Activated naive CD8-positive, alpha-beta T cell (primary cell): ENCODE results near the gene DTHD1.

ENCODE experiments used
- H3K27ac Mint-ChIP-seq: one replicate; pipeline ENCODE4 v1.8.0; 2021; ENCODE audit warnings: mixed read lengths
- H3K27me3 Mint-ChIP-seq: one replicate; pipeline ENCODE4 v1.8.0; 2021; ENCODE audit warnings: mixed read lengths
- H3K36me3 Mint-ChIP-seq: one replicate; pipeline ENCODE4 v1.8.0; 2021; ENCODE audit warnings: mixed read lengths
- H3K4me1 Mint-ChIP-seq: one replicate; pipeline ENCODE4 v1.8.0; 2021; ENCODE audit warnings: low read depth, mixed read lengths
- H3K4me3 Mint-ChIP-seq: one replicate; pipeline ENCODE4 v1.8.0; 2021; ENCODE audit warnings: mild to moderate bottlenecking, mixed read lengths
- H3K9me3 Mint-ChIP-seq: one replicate; pipeline ENCODE4 v1.8.0; 2021; ENCODE audit warnings: low read depth, mixed read lengths

Gene DTHD1

DNA sequence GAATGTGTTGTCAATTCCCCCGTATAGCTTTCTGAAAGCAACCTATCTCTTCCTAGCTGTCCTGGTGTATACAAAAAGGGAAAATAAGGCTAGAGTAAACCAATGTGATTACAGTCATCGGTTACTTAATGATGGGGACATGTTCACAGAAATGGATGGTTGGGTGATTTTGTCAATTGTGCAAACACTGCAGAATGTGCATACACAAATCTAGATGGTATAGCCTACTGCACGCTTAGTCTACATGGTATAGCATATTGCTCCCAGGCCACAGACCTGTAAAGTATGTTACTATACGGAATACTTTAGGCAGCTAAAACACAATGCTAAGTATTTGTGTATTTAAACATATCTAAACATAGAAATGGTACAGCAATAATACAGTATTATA is 5.1 kb downstream of the DTHD1 start:
- H3K9me3 Mint-ChIP-seq = peaks cover 3% of the 10 kb centered on the region
- no peaks in the 10 kb centered on the region for H3K27me3 Mint-ChIP-seq
- H3K4me1 Mint-ChIP-seq = peaks cover 39% of the 10 kb centered on the region
- peaks cover 3% of the 10 kb centered on the region for H3K36me3 Mint-ChIP-seq
- peak overlapping the region; percentile 95 for H3K27ac Mint-ChIP-seq
- no peak overlapping the region for H3K4me3 Mint-ChIP-seq

DNA sequence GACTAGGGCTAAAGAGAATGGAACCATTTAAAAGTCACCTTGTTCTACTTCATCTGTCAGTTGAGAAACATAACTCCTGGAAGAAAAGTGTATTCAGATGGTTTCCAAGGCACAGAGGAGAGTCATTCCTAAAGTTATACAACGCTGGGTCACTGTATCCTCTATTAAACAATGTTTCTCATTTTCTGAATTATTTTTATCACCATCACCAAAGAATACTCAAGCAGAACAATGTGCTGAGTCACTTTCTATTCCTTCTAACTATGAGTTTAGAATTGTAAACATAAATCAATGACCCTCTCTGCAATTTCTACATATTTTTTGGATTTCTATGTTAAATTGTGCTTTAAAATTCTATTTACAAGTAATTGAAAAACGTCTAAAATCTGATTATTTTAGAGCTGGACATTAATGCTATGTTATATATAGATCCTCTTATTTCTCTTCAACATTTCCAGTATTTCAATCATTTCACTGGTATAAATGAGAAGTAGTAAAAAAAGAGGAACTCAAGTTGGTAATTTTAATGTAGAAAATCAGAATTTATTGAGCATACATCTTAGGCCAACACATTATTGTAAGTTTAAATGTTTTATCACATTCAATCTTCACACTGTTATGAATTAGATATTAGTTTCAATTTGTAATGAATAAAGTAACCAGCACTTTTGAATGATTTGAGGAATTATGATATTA is 7.5 kb downstream of the DTHD1 start:
- peaks cover 3% of the 10 kb centered on the region for H3K9me3 Mint-ChIP-seq
- H3K4me3 Mint-ChIP-seq = no peak overlapping the region
- peaks cover 1% of the 10 kb centered on the region for H3K36me3 Mint-ChIP-seq
- H3K27me3 Mint-ChIP-seq = no peaks in the 10 kb centered on the region
- peaks cover 37% of the 10 kb centered on the region for H3K4me1 Mint-ChIP-seq
- no peak overlapping the region for H3K27ac Mint-ChIP-seq

DNA sequence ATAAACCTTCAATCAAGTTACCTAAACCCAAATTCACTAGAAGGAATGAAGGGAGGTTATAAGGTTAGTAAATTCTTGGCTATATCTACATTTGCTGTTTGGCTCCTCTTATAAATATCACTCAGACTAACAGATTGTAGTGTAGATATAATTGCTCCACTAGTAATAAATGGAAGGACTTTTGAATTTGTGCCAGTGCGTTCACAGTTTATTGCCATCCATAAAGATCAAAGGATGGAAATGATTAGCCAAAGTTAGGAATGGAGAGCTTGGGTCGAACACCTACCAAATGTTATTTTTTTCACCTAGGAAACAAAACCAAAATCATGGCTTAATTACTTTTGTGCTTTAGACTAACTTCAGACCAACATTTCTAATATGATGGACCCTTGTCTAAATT is 9.2 kb downstream of the DTHD1 start:
- Mint-ChIP-seq H3K4me3 (no peak overlapping the region), H3K27ac (no peak overlapping the region), H3K27me3 (no peaks in the 10 kb centered on the region), H3K9me3 (peaks cover 3% of the 10 kb centered on the region), H3K36me3 (no peaks in the 10 kb centered on the region), H3K4me1 (peaks cover 22% of the 10 kb centered on the region)

DNA sequence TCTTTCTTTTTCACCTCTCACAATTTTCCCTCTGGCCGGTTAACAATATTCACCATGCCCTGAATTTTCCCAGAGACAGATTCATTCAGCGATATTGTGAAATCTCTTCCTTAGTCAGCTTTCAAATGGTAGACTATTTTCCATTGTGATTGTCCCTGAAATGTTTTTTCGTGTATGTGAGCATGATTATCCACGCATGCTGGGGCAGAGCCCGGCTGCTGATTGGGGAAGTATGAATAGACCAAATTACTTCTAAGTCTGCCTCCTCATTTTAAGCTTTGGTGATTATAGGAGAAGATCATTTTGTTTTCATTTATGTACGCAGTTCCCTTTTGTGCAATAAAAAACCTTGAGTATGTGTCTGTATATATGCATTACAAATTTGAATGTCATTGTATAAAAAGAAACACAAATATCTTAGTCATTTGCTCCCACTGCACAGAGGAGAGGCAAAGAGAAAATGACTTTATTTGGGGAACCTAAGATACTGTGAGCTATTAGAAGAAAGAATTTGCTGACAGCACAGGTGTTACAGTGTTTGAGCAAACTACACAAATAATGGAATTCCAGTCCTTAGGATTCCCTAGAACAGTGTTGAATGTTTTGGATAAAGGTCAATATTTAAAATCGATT is 11.3 kb downstream of the DTHD1 start:
- no peak overlapping the region for H3K27ac Mint-ChIP-seq
- no peaks in the 10 kb centered on the region for H3K9me3 Mint-ChIP-seq
- no peaks in the 10 kb centered on the region for H3K36me3 Mint-ChIP-seq
- H3K4me1 Mint-ChIP-seq = peaks cover 5% of the 10 kb centered on the region
- no peak overlapping the region for H3K4me3 Mint-ChIP-seq
- H3K27me3 Mint-ChIP-seq = no peaks in the 10 kb centered on the region

DNA sequence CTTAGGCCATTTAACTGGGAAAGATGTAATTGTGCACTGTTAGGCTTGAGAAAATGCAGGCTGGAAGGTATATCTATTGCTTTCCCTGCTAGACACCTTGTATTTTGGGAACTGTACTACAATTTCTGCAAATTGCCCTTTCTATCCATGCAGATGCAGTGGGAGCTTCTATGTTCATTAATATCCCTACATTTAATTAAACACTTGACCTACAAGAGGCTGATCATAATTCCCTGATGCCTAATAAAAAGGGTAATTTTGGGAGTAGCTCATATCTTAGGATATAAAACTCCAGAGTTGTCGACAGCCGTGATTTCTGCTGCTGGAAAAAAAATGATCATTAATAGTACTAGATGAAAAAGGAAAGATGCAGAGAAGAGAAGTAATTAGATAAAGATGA is 19.7 kb downstream of the DTHD1 start:
- no peaks in the 10 kb centered on the region for H3K27me3 Mint-ChIP-seq
- no peak overlapping the region for H3K27ac Mint-ChIP-seq
- no peaks in the 10 kb centered on the region for H3K36me3 Mint-ChIP-seq
- H3K9me3 Mint-ChIP-seq = peaks cover 5% of the 10 kb centered on the region
- H3K4me1 Mint-ChIP-seq = no peaks in the 10 kb centered on the region
- H3K4me3 Mint-ChIP-seq = no peak overlapping the region

DNA sequence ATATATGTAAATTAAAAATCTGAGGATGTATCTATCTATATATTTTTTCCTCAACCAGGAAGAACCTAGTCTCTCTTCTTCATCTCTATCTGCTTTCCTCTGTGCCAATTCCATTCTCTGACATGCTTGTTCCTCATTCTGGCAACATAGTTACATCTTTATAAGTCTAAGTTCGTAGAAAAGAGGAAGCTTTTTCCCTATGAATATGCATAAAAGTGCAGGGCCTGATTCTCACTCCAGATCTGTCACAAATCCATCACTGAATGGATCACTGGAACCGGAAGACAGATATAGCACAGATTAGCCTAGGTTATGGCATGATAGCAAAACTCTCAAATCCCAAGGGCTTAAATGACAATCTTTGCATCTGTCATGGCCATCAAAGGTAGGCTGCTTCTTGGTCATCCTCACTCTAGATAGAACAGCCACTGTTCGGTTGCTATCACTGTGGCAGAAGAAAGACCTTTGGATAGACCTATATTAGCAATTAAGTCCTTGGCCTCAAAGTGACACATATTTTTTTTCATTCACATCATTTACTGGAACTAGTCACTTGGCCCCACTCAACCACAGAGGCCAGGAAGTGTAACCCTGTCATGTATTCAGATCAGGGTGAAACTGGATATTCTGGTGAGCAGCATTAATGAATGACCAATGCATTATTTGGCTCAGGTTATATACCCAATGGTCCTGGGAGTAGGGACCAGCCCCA is 22.2 kb downstream of the DTHD1 start:
- H3K27me3 Mint-ChIP-seq = no peaks in the 10 kb centered on the region
- H3K9me3 Mint-ChIP-seq = peaks cover 5% of the 10 kb centered on the region
- no peak overlapping the region for H3K27ac Mint-ChIP-seq
- H3K4me1 Mint-ChIP-seq = no peaks in the 10 kb centered on the region
- H3K36me3 Mint-ChIP-seq = no peaks in the 10 kb centered on the region
- H3K4me3 Mint-ChIP-seq = no peak overlapping the region

DNA sequence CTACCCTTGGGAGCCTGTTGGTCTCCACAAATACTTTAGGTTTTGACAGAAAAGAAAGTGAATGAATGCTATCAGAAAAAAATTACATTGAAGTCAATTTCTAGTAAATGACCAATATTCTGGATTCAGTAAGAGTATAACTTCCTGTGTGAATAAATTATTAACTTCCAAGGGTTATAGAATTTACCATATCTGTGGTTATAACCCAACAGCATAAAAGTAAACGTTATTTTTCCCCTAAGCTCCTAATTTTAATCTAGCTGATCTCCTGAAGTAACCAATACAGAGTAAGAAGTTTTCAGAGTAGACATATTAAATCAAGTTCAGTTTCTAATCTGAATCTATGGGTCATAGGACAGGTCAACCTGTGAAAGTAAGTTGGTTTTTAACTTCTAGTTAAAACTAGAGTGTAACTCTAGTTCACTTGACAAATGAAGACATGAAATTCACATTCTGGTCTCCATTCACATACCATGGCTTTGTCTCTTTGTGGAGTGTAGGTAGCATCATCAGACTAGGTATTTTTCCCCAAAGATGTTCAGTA is 22.8 kb downstream of the DTHD1 start:
- no peak overlapping the region for H3K4me3 Mint-ChIP-seq
- H3K27me3 Mint-ChIP-seq = no peaks in the 10 kb centered on the region
- no peak overlapping the region for H3K27ac Mint-ChIP-seq
- H3K36me3 Mint-ChIP-seq = no peaks in the 10 kb centered on the region
- H3K4me1 Mint-ChIP-seq = no peaks in the 10 kb centered on the region
- H3K9me3 Mint-ChIP-seq = peaks cover 5% of the 10 kb centered on the region

DNA sequence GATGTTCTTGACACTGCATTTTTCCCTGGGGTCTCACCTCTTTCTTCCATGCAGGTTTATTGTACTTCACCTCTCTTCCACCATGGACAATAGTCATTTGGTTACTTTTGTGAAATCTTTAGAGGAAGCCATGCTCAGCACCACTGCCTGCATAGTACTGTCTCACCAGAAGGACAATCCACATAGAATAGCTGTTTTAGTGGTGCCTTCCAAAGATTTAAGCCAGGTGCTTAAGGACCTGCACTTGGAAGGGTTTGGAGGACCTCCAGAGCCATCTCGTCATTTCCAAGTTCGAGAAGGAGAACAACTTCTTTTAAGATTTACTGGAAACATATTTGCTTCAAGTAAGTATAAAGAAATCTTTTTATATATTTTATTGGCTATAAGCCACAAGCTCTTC is 26.7 kb downstream of the DTHD1 start:
- peaks cover 16% of the 10 kb centered on the region for H3K4me1 Mint-ChIP-seq
- H3K4me3 Mint-ChIP-seq = no peak overlapping the region
- H3K27ac Mint-ChIP-seq = no peak overlapping the region
- no peaks in the 10 kb centered on the region for H3K27me3 Mint-ChIP-seq
- peaks cover 5% of the 10 kb centered on the region for H3K9me3 Mint-ChIP-seq
- no peaks in the 10 kb centered on the region for H3K36me3 Mint-ChIP-seq

DNA sequence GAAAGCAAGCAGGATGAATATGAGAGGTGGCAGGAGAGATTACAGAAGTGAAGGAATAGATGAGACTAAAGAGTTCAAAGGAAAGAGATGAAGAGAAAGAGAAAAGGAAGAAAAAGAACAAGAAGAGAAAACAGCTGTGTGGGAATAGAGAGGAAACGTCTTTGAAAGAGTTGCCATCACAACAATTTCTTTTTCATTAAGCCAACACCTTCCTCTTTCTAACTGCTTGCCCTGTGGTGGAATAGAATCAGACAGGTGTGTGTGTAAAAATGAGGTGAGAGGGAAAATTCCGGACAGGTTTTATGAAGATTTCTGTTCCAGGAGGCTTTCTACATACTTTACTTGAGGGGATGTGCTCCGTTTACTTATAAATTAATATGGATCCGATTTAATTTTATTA is 28.8 kb downstream of the DTHD1 start:
- Mint-ChIP-seq H3K4me3 (no peak overlapping the region), H3K27me3 (no peaks in the 10 kb centered on the region), H3K36me3 (no peaks in the 10 kb centered on the region), H3K27ac (no peak overlapping the region), H3K4me1 (peaks cover 16% of the 10 kb centered on the region), H3K9me3 (peaks cover 2% of the 10 kb centered on the region)

DNA sequence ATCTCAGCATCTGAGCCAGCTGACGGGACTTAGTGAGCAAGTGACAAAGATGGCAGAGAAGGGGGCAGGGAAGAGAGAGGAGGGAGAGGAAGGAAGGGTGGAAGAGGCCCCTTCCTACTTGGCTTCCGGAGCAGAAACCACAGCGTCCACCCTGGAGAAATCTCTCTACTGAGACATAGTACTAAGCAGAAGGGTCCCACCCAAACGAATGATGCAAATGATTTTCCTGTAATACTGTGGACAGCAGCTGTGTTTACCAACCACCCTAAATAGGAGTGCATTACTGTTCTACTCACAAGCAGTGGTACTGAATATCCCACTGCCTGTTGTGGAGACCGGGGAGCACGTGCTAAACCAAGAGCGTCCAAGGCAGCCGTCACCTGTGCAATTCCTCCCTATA is 29.4 kb downstream of the DTHD1 start:
- peaks cover 16% of the 10 kb centered on the region for H3K4me1 Mint-ChIP-seq
- H3K4me3 Mint-ChIP-seq = peak overlapping the region; percentile 51
- no peaks in the 10 kb centered on the region for H3K27me3 Mint-ChIP-seq
- no peaks in the 10 kb centered on the region for H3K36me3 Mint-ChIP-seq
- H3K9me3 Mint-ChIP-seq = no peaks in the 10 kb centered on the region
- peak overlapping the region; percentile 31 for H3K27ac Mint-ChIP-seq

DNA sequence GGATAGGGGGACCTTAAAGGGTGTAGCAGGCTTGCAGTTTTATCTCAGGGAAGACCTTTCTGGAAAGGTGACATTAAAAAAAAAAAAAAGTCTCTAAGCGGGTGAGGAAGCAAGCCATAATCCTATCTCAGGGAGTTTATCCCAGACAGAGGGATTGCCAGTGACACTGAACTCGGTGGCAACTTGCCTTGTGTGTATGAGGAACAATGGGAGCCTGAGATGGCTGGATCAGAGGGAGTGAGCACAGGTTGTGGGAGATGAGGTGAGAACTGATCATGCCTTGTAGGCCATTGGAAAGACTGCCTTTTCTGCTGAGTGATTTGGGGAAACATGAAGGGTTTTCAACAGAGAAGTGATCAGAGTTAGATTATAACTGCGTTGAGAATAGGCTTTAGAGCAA is 31.1 kb downstream of the DTHD1 start:
- H3K9me3 Mint-ChIP-seq = no peaks in the 10 kb centered on the region
- H3K27ac Mint-ChIP-seq = no peak overlapping the region
- H3K4me1 Mint-ChIP-seq = peaks cover 21% of the 10 kb centered on the region
- H3K4me3 Mint-ChIP-seq = no peak overlapping the region
- no peaks in the 10 kb centered on the region for H3K36me3 Mint-ChIP-seq
- H3K27me3 Mint-ChIP-seq = no peaks in the 10 kb centered on the region

DNA sequence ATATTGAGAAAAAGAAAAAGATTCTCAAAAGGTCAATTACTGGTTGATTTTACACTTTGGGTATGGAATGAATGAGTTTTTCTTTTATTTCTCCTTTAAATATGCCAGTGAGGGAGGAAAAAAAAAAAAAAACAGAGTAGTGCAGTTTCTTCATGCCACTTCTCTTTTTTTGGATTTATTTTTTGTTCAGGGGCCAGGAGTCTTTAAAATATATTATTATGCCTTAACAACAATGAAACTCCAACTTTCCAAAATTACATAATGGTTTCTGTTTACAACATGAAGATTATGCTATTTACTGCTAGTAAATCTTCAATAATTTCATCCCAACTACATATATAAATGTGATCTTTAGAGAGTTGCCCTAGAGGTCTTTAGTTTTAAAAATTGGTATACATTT is 31.9 kb downstream of the DTHD1 start:
- H3K27ac Mint-ChIP-seq = no peak overlapping the region
- peaks cover 27% of the 10 kb centered on the region for H3K4me1 Mint-ChIP-seq
- no peaks in the 10 kb centered on the region for H3K9me3 Mint-ChIP-seq
- H3K27me3 Mint-ChIP-seq = no peaks in the 10 kb centered on the region
- H3K36me3 Mint-ChIP-seq = no peaks in the 10 kb centered on the region
- no peak overlapping the region for H3K4me3 Mint-ChIP-seq

DNA sequence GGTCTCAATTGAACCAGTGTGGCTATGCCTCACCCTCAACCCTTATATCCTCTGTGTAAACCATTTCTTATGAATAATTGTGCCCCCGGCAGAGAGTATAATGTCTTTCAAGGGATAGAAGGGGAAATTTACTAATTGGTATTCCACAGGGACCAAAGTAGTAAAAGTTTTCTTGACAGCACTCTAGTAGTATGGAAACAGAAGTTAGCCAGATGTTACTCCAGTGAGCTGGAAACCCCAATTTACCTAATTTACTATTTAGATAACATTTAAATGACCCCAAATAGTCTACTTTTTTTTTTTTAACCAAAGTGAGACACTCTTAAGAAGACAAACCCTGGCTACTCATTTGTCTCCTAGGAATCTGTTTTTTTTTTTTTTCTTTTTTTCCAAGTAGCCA is 32.3 kb downstream of the DTHD1 start:
- Mint-ChIP-seq H3K27ac (no peak overlapping the region), H3K27me3 (no peaks in the 10 kb centered on the region), H3K4me3 (no peak overlapping the region), H3K36me3 (no peaks in the 10 kb centered on the region), H3K4me1 (peaks cover 27% of the 10 kb centered on the region), H3K9me3 (no peaks in the 10 kb centered on the region)

DNA sequence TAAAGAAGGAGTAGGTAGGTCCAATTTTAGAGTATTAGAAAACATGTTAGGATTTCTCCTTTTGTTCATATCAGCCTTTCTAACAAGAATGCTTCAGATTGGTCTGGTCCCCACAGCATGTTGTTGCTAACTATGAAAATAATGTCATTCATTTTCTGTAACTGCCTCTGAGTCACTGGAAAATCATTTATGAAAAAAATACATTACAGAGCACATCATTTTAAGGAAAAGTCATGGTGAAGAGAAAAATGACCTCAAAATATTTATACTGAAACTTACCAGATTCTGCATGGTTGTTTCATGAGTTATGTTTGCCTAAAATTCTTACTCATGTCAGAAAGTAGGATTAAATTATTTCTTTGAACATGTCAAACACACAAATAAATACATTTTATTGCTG is 35.2 kb downstream of the DTHD1 start:
- Mint-ChIP-seq H3K36me3 (no peaks in the 10 kb centered on the region), H3K27me3 (no peaks in the 10 kb centered on the region), H3K9me3 (no peaks in the 10 kb centered on the region), H3K4me1 (peaks cover 22% of the 10 kb centered on the region), H3K4me3 (no peak overlapping the region), H3K27ac (peak overlapping the region; percentile 5)

DNA sequence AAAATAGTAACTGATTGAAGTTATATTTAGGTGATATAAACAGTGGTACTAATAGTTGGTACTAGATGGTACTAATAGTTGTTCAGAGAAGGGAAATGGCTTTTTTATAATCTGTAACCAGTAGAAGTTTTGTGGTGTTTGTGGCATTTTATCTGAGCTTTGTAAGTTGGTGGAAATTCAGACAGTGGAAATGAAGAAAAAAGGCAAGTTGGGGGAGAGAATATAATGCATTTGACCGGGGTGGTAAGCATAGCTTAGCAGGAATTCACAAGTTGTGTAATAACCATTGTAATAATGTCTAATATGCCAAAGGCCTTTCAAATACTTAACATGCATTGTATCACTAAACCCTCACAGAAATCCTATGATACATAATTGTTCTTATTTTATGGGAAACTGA is 36.3 kb downstream of the DTHD1 start:
- Mint-ChIP-seq H3K9me3 (no peaks in the 10 kb centered on the region), H3K4me3 (no peak overlapping the region), H3K4me1 (peaks cover 33% of the 10 kb centered on the region), H3K36me3 (no peaks in the 10 kb centered on the region), H3K27me3 (no peaks in the 10 kb centered on the region), H3K27ac (no peak overlapping the region)
